Pancreas (tissue), 10 donors: Measurements from ENCODE around the gene CEACAM7. TPM values are rescaled to one million over a fixed set of nuclear protein-coding genes. Genes with fewer than 3 reads are reported as not detected.

Experiments used
- ATAC-seq, 4 donors: fragments of 200-7000 bp; cut with Tn5 transposase; one replicate each; pipeline versions ENCODE4 v1.8.0 to v1.9.1; 2020; ENCODE audit warnings: mild to moderate bottlenecking in 4 of 4, moderate library complexity in 4 of 4
- DNase-seq, 6 donors: peaks; one replicate each; pipeline ENCODE4 v3.0.0-alpha.2; 2020
- FAIRE-seq: peaks from 2 replicates; lab custom pipeline; 2012; peaks lifted over from hg19 to GRCh38; lab: Jason Lieb, UNC
- H3K27ac ChIP-seq, 4 donors: fragments of 200-600 bp; sonication (generic); 1 replicate in 3 of 4; 2 replicates in 1 of 4; pipeline versions ENCODE4 v1.5.0 to v1.8.0; 2020
- H3K27me3 ChIP-seq, 4 donors: fragments of 200-600 bp; one replicate each; pipeline ENCODE4 v1.8.0; 2021
- H3K36me3 ChIP-seq, 3 donors: fragments of 200-600 bp; sonication (generic) in 1 of 3; one replicate each; pipeline versions ENCODE4 v1.5.0 to v1.8.0; 2020 to 2021
- H3K4me1 ChIP-seq, 3 donors: fragments of 200-600 bp; one replicate each; pipeline ENCODE4 v1.8.0; 2021
- H3K4me3 ChIP-seq, 4 donors: fragments of 200-600 bp; sonication (generic) in 2 of 4; one replicate each; pipeline versions ENCODE4 v1.5.0 to v1.8.0; 2020 to 2021
- H3K9me3 ChIP-seq, 4 donors: fragments of 200-600 bp; one replicate each; pipeline ENCODE4 v1.8.0; 2021
- WGBS, 2 donors: extraction: QIAGEN DNeasy Blood & Tissue Kit; methylation state at CpG; one replicate each; pipeline ENCODE4 v1.1.7; 2013; 5-methylcytosine and 5-hydroxymethylcytosine counted together
- intact Hi-C, 3 donors: fragments of 100-400 bp; cut with DNase I; formaldehyde crosslinking; loops; one replicate each; pipeline versions ENCODE4 v1.11.1 to v1.14.2; 2022
- polyA plus RNA-seq, 2 donors: library from polyadenylated mRNA; stranded (reverse); fragments of 200-250 nt; gene quantifications; one replicate each; pipeline ENCODE4 v1.2.3, GENCODE V29; 2013
- total RNA-seq, 6 donors: library from RNA; stranded (reverse); fragmentation: NEBNext Ultra II Directional in 4 of 6; extraction: Animal tissue kit (Norgen Biotek cat#: 25700) in 4 of 6; gene quantifications; one replicate each; pipeline versions ENCODE4 v1.2.1 to v1.2.4, GENCODE V29; 2021 to 2023
- TF ChIP-seq, protein P1 (sequence below), 4 donors: fragments of 200-600 bp; sonication (generic) in 3 of 4; IDR thresholded peaks; one replicate each; pipeline versions ENCODE4 v1.5.0 to v1.8.0; 2021; ENCODE audit warnings: antibody characterized with exemption in 4 of 4
- donor health status: healthy with polysubstance abuse.
- donor health status: DM: no; HTN: no; CAD: no; lungs with moderate emphysema.
- donor health status: DM: no; HTN: no; CAD: no.
- donor health status: control.
- donor health status: control.
- donor health status: Bipolar disorder and iron deficiency.
- donor health status: DM: yes; HTN: yes; CAD: no.
- donor health status: DM: no; HTN: no; CAD: no.
- donor health status: DM: no; HTN: no; CAD: no.
- donor health status: DM: yes; HTN: yes; CAD: no.

Gene CEACAM7
- total and polyA plus RNA-seq, 8 donors: 1.2 to 6.4 (median 2.6) TPM

DNA sequence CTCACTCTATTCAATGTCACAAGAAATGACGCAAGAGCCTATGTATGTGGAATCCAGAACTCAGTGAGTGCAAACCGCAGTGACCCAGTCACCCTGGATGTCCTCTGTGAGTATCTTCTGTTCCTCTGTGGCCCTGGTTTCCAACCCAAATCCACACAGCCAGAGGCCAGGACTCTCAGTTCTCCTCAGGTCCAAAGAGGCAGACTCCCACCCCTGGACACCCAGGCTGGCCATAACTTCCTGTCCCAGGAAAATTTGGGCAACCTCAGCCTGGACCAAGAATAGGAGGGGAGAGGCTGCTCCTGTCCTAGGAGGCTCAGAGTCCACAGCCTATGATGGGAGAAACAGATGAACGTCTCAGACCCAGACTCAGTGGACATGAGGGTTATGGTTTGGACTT is 32.0 kb upstream of the CEACAM7 start:
- H3K9me3 ChIP-seq: no peaks in the 10 kb centered on the region
- H3K4me1 ChIP-seq: no peaks in the 10 kb centered on the region
- no peak overlapping the region for H3K27ac ChIP-seq
- TF ChIP-seq, protein P1, sequence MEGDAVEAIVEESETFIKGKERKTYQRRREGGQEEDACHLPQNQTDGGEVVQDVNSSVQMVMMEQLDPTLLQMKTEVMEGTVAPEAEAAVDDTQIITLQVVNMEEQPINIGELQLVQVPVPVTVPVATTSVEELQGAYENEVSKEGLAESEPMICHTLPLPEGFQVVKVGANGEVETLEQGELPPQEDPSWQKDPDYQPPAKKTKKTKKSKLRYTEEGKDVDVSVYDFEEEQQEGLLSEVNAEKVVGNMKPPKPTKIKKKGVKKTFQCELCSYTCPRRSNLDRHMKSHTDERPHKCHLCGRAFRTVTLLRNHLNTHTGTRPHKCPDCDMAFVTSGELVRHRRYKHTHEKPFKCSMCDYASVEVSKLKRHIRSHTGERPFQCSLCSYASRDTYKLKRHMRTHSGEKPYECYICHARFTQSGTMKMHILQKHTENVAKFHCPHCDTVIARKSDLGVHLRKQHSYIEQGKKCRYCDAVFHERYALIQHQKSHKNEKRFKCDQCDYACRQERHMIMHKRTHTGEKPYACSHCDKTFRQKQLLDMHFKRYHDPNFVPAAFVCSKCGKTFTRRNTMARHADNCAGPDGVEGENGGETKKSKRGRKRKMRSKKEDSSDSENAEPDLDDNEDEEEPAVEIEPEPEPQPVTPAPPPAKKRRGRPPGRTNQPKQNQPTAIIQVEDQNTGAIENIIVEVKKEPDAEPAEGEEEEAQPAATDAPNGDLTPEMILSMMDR (IDR thresholded peaks at IDR 0.05): no peak
- intact Hi-C loops: no loop called here
- peaks cover 0 to 4% (median 2%) of the 10 kb centered on the region in 4 donors for H3K27me3 ChIP-seq
- 68% methylated on average over 3 of the region's 3 CpGs for WGBS, 2 donors
- no peak for FAIRE-seq
- DNase-seq: no peak
- H3K36me3 ChIP-seq: no peaks in the 10 kb centered on the region
- no peak overlapping the region for H3K4me3 ChIP-seq
- no peak for ATAC-seq

DNA sequence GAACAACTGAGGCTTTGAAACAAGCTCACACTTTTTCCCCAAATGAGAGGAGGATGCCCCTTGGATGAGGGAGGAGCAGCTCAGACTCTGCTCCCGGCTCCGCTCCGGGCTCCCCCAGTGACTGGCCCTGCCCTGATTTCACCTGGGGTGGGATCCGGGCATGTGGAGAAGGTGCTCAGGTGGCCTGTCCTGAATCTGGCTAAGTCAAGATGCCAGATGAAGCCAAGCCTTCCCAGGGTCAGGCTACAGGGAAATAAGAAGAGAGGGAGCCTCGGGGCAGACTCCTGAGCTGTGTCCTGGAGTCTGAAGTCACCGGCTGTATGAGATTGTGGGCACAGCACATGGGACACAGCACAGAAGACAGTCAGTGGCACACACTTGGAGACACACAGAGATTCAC is 30.7 kb upstream of the CEACAM7 start:
- H3K4me1 ChIP-seq: no peaks in the 10 kb centered on the region
- ATAC-seq (no peak), FAIRE-seq (no peak), DNase-seq (no peak)
- no peak overlapping the region for H3K4me3 ChIP-seq
- intact Hi-C loops: no loop called here
- WGBS, 2 donors: 46 to 59% methylated on average over 6 of the region's 6 CpGs
- no peaks in the 10 kb centered on the region for H3K9me3 ChIP-seq
- peaks cover 0 to 4% (median 0%) of the 10 kb centered on the region in 4 donors for H3K27me3 ChIP-seq
- TF ChIP-seq, protein P1 (IDR thresholded peaks at IDR 0.05): no peak
- H3K36me3 ChIP-seq: no peaks in the 10 kb centered on the region
- no peak overlapping the region for H3K27ac ChIP-seq

DNA sequence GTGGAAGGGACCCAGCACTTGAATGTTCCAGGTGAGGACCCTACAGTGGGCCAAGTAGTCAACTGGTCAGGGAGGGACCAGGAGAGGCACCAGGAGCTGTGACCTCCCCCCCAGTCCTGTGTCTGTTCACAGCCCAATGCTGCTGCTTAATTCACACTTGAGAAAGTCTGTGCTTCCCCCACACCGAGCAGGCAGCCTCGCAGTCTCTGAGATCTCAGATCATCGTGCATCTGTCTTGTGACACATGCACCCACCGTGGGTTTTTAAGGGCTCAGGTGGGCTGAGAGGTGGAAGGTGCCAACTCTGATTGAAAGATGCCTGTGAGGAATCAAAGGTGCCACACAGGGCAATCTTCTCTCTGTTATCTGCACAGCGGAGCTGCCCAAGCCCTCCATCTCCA is 26.5 kb upstream of the CEACAM7 start:
- ATAC-seq (no peak), FAIRE-seq (no peak), DNase-seq (no peak)
- Histone ChIP-seq H3K27ac (no peak overlapping the region), H3K4me3 (no peak overlapping the region), H3K36me3 (no peaks in the 10 kb centered on the region), H3K27me3 (no peaks in the 10 kb centered on the region), H3K9me3 (no peaks in the 10 kb centered on the region), H3K4me1 (no peaks in the 10 kb centered on the region)
- intact Hi-C loops: no loop called here
- TF ChIP-seq, protein P1 (IDR thresholded peaks at IDR 0.05): no peak
- 53% methylated on average over 5 of the region's 5 CpGs for WGBS, 2 donors

DNA sequence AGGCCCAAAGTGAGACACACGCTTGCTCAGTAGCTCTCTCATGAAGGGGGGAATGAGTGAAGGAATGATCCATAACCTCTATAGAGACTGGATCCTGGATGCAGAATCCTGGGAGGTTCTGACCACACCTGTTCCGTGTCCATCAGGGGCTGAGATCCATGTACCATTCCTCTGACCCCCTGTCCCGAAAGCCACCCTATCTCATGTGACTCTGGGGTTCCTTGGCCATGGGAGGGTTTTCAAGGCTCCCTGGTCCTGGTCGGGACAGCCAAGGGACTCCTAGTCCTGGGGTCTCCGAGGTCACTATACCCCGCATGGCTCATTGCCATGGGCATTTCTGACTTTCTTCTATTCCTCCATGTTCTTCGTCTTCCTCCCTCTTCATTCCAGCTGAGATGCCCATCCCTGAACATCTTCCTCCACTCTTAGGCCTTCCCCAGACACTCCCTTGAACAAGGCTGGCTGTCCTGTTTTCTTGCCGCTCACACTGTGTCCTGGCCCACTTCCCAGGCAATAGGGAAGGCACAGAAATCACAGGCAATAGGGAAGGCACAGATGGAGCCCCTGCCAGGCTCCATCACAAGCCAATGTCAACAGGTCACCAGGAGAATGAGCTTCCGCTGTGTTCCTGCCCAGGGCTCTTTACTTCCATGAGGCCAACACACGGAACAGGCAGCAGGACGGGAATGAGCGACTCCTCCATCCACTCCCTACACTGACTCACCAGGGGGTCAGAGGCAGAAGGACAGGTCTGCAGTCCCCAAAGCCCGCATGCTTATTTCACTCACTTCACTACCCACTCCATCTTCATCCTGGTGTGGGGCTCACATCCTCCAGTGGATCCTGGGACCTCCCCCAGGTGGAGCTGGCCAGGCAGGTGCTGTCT is 23.5 kb upstream of the CEACAM7 start:
- ATAC-seq: no peak
- intact Hi-C loops: no loop called here
- TF ChIP-seq, protein P1 (IDR thresholded peaks at IDR 0.05): no peak
- no peaks in the 10 kb centered on the region for H3K36me3 ChIP-seq
- H3K27me3 ChIP-seq: no peaks in the 10 kb centered on the region
- no peak for FAIRE-seq
- no peak overlapping the region for H3K4me3 ChIP-seq
- no peaks in the 10 kb centered on the region for H3K4me1 ChIP-seq
- no peak for DNase-seq
- no peak overlapping the region for H3K27ac ChIP-seq
- WGBS, 2 donors: 58 to 78% methylated on average over 13 of the region's 13 CpGs
- no peaks in the 10 kb centered on the region for H3K9me3 ChIP-seq
